HG03432 (cell line): ENCODE results near the gene RPL12.
A peak's percentile ranks its signal among the peaks of the same experiment; 100 is the strongest.

Experiments
- ATAC-seq: cut with Tn5 transposase; IDR thresholded peaks from one replicate; pipeline ENCODE4 v1.9.1; 2021; ENCODE audit warnings: mild to moderate bottlenecking, moderate library complexity; ENCODE audit not compliant: unreplicated experiment

RPL12 gene

DNA sequence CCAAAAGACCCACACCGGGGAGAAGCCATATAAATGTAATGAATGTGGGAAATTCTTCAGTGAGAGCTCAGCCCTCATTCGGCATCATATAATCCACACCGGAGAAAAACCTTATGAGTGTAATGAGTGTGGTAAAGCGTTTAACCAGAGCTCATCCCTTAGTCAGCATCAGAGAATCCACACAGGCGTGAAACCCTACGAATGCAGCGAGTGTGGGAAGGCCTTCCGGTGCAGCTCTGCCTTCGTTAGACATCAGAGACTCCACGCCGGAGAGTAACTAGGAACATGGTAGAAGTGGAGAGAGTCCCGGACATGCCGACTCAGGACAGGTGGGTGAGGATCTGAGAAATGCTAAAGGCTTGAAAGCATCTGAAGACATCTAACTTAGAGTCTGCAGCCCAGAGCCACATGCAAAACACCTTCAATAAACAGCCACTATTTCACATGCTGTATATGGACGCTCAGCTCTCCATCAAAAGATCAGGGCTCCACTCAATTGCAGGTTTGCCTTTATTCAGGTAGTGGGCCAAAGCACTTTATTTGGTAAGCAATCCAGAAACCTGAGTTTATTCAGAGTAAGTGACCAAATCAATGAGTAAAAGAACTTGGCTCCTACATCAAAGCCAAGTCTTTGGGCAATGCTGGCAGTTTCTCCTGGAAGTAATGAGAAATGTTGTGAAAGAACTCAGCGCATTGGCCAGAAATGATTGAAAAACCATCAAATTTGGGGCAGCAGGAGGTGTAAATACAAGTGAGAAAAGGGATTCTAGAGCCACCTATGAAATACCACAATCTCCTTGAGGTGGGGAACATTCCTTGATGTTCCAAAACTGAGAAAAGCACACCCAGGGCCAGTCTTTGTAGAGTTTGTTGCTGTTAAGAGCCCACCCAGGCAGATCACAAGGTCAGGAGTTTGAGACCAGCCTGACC, 6.0 kb downstream of the RPL12 start:
- no peak for ATAC-seq

DNA sequence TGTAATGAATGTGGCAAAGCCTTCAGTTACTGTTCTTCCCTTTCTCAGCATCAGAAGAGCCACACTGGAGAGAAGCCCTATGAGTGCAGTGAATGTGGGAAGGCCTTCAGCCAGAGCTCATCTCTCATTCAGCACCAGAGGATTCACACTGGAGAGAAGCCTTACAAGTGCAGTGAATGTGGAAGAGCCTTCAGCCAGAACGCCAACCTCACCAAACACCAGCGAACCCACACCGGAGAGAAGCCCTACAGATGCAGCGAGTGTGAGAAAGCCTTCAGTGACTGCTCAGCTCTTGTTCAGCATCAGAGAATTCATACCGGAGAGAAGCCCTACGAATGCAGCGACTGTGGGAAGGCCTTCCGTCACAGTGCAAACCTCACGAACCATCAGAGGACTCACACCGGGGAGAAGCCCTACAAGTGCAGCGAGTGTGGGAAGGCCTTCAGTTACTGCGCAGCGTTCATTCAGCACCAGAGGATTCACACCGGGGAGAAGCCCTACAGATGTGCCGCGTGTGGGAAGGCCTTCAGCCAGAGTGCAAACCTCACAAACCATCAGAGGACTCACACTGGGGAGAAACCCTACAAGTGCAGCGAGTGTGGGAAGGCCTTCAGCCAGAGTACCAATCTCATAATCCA, 6.8 kb downstream of the RPL12 start:
- ATAC-seq: no peak

DNA sequence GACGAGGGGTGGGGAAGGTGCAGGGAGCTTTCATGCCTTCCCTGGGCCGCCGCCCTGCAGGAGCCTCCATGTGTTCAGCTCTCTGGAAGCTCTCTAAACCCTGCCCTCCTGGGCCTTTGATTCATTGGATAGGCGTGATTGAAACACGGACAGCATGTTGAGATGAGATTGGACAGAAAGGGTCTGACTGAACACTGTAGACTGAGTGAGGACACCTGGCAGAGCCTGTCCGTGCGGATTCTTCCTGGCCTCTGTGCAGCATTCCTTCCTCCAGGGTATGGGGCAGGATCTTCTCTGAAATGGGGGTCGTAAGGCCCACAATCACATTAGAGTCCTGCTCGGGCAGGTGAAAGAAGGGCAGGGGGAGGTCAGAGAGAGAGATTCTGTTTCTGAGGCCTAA, 12.8 kb downstream of the RPL12 start:
- ATAC-seq: no peak

DNA sequence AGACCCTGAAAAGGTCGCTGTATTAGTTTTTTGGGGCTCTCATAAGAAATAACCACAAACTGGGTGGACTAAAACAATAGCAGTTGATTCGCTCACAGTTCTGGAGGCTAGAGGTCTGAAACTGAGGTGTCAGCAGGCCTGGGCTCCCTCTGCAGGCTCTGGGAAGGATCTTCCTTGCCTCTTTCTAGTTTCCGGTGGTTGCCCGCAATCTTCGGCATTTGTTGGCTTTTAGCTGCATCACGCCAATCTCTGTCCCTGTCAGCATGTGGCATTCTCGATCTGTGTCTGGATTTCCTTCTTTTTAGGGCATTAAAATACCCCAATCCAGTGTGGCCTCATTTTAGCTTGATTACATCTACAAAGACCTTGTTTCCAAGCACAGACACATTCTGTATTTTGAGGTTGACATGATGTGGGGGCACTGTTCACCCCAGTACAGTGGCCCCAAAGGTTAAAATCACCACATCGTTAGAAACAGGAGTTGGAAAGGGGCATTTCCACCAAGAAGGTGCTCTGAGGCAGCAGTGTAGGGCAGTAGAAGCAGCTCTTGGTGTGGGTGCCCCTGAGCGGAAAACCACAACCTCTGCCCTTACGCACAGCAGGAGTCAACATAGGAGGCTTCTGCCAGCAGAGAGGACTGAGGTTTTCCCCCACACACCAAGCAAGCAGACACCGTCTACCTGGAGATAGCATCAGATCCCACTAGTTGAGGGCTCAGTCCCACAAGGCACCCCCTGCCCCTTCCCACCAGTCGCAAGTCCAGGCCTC, 13.5 kb downstream of the RPL12 start:
- ATAC-seq: no peak

DNA sequence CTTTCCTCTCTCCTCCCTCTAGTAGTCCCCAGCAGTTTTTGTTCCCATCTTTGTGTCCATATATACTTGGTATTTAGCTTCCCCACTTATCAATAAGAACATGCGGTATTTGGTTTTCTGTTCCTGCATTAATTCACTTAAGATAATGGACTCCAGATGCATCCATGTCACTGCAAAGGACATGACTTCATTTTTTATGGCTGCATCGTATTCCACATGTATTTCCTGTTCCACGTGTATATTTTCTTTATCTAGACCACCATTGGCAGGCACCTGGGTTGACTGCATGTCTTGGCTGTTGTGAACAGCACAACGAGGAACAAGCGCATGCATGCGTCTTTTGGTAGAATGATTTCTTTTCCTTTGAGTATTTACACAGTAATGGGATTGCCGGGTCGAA, 20.8 kb downstream of the RPL12 start:
- no peak for ATAC-seq

DNA sequence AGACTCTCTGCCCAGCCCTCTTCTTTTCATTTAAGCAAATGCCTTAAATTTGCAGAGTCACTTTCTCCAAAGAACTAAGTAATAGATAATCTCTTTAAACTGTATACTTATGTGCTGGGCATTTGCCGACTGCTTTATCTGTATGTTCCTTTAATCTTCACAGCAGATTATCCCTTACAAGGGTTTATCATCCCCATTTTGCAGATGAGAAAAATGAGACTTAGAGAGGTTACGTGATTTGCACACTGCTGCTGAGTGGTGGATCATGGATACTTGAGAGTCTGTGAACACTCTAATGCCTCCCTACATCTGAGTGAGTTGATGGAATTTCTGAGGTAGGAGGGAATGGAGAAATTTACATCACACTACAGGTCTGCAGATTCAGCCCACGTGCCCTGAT, 22.9 kb downstream of the RPL12 start:
- no peak for ATAC-seq

DNA sequence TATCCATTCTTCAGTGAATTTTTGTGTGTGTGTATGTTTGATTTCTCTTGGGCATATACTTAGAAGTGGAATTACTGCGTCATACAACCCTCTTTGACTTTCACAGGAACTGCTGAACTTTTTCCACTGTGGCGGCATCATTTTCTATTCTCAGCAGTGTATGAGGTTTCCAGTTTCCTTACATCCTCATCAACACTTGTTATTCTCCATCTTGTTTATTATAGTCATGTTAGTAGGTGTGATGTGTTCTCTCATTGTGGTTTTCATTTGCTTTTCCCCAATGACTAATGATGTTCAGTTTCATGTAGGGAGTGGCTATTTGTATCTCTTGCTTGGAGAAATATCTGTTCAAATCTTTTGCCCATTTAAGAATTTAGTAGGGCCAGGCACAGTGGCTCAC, 24.4 kb downstream of the RPL12 start:
- no peak for ATAC-seq

DNA sequence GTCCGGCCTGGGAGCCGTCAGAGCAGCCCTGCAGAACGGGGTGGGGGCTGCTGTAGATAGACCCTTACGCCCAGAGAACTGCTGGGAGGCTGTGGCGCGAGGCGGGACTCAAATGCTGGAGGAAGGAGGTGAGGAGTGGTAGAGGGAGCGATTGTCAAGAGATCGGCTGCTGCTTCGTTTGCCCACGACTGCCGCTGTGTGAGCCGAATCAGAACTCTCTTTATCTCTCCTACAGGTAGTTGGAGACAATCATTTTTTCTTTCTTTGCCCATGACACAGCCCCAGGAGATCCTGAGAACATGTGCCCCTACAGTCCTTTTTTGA, 26.6 kb downstream of the RPL12 start:
- ATAC-seq: peak; percentile 28

DNA sequence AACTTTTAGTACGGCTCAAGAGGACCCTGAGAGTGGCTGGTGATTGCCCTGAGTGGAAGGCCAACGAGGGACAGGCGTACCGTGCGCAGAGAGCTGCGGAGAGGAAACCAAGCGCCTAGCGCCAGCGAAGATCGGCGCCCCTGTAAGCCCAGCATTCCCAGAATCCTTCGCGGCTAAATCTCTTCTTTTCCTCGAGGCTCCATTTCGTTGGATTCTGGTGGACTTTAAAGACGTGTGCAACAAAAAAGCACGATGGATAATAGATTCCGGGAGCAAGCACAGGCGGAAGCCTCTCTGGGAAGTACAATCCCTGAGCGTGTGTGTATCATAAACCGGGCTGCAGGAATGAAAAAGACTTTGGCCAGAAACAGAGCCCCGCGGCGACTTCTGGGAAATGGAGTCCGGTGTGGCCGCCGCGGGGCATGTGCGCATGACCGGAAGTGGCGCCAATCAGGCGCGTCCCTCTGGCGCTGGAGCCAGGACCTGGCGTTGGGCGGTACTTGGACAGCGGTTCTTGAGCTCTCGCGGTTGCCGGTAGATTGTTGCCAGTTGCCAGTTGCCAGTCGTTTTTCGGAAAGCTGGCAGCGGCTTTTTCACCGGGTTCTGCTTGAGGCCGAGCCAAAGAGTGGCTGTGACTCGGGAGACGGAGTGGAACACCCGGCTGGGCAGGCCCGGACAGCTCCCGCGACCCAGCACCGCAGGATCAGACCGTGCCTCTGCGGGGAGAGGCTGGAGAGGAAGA, 27.1 kb downstream of the RPL12 start, which contains the start of gene ZNF79:
TSS of gene ZNF79 (plus strand) at position 449 of the 742 bp plus-strand sequence. CDS start 406 bp downstream, outside the sequence.
- peak; percentile 89 for ATAC-seq

DNA sequence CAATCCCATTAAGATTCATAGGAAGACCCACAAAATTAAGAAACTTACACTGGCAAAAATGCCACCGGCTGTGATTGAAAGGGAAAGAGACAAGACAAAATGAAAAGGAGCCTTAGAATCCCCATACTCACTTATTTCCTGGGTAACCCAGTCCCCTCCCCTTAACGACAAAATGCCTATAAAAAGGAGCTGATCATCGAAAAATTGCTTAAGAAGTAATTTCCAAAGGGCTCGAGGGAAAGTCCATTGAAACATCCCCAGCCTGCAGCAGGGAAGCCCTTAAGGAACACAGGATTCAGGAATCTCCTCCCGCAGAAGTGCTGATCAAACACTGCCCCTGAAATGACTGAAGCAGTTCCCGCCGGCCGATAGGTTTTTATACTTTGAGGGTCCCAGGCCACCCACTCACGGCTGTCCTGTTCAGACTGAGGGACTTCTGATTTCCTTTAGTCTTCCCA, 27.7 kb downstream of the RPL12 start:
- no peak for ATAC-seq

DNA sequence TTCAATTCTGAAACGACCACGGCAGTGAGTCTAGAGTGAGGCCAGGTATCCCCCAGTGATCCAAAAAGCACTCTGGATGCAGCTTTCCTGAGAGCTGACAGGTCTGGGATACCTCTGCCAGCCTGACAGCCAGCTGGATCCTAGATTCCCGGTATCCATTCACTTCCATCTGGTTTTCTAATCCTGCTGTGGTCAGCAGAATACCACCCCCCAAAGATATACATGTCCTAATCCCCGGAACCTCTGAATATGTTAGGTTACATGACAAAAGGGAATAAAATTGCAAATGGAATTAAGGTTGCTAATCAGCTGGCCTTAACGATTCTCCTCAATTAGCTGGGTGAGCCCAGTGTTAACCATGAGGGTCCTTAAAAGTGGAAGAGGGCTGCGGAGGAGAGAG, 28.4 kb downstream of the RPL12 start:
- no peak for ATAC-seq

DNA sequence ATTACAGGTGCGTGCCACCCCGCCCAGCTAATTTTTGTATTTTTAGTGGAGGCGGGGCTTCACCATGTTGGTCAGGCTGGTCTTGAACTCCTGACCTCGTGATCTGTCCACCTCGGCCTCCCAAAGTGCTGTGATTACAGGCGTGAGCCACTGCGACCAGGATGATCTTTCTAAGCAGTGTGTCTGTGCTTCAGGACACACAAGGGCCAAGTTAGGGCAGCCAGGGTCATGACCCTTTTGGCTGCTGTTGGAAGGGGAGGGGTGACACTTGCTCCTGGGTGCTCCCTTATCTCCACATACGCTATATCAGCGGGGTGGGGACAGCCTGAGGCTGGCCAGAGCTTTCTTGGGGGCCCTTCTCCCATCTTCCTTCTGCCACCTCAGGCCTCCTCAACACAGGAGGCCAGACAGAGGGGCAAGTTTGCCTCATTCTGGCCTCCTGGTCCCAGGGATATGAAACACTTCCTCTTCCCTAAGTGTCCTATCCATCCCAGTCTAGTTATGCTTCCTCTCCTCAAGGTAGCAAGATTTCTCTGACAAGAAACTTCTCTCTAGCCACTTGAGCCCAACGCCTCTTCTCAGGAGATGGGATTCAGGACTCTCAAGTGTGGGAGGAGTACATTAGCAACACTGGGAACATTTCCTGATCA, 28.9 kb downstream of the RPL12 start:
- no peak for ATAC-seq

DNA sequence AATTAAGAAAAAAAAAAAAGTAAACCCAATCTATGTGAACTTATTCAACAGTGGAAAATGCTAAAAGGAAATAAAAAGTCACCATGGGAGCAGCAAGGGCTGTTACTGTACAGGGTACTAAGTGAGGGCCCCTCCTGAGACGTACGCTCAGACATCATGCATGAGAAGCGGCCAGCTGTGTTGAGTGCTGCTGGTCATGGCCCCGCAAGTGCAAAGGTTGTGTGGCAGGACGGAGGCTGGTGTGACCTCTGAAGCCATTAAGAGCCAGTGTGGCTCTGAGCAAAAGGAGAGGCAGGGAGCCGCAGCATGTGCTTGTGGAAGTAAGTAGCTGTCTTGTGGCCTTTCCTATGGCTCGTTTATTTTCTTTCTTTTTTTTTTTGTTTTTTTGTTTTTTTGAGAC, 30.1 kb downstream of the RPL12 start:
- no peak for ATAC-seq

DNA sequence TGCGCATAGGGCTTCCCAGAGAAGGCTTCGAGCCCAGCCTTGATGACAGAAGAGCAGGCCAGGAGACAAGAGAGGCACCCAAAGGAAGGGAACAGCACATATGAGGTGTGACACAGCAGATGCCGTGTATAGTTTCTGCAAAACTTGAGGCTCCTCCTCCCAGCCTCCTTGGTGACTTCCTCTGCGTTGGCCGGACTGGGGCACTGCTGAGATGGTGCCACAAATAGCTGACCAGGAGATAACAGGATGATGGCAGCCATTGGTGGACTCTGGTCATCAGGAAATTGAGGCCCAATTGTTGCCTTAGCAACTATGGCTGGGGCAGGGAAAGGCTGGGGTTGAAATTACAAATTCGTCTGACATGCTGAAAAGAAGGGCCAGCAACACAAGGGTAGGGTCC, 31.9 kb downstream of the RPL12 start:
- no peak for ATAC-seq

DNA sequence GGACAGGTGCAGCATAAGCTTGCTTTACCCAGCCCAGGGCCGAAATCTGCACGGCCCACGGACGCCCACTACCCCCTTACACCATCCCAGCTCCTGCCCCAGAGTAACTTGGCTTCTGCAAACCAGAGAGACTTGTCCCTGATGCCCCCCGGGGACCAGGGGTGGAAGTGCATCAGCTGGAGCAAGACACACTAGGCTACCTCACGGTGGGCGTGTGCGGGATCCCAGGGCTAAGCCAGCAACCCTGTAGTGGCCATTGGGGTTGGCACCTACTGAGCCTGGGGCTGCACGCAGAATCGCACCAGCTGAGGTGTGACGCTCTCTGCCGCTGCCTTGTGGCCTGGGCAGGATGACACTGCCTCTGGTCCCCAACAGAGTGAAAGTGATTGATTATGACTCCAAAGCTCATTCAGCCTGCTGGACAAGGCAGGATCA, 33.2 kb downstream of the RPL12 start:
- no peak for ATAC-seq

DNA sequence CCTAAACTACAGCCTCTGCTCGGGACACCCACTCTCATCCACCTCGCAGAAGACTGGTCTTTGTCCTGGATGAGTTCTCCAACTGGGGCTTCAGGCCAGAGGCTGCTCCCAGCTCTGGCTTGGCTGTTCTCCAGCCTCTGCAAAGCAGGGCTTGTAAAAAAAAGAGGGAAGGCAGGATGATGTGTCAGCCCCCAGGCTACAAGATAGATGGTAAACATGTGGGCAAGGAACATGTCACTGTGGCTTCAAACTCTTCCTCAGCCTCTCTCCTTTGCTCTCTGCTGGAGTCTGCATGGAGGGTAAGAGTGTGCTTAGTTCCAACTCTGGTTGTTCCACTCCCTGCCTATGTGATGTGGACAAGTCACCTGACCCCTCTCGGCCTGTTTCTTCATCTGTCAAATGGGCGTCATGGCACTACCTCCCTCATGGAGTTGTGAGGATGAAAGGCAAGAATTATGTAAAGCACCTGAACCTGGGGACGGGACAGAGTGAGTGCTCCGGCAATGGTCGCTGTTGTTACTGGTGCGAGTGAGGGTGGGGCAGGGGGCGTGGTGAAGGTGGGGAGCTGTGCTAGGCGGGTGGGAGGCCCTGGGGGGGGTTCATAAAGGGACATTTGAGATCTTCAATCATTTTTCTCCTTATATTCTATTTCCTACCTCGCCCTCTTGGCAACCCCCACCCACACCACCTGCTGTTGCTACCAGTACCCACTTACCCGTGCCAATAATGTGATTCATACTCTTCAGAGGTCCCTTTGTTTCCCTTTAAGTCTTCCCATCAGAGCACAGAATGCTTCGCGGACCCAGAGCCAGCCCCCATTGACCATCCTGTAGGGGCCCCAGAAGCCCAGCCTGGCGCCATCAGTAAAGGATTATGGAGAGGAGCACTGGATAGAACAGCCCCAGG, 33.8 kb downstream of the RPL12 start:
- ATAC-seq: no peak

DNA sequence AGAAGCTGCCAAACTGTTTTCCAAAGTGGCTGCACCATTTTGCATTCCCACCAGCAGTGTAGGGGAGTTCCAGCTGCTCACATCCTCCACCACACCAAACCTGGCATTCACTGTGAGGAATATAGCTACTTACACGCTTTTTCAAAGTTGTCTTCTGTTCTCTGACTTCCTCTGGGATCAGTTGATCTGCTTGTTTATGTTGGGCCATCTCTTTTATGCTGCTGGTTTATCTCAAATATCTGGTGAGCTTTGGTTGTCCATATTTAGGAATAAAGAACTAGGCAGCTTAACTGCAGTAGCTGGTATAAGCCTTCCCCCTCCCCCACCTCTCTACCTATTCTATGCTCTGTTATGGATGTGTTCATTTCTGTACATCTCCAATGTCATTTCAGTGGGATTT, 35.5 kb downstream of the RPL12 start:
- ATAC-seq: no peak

DNA sequence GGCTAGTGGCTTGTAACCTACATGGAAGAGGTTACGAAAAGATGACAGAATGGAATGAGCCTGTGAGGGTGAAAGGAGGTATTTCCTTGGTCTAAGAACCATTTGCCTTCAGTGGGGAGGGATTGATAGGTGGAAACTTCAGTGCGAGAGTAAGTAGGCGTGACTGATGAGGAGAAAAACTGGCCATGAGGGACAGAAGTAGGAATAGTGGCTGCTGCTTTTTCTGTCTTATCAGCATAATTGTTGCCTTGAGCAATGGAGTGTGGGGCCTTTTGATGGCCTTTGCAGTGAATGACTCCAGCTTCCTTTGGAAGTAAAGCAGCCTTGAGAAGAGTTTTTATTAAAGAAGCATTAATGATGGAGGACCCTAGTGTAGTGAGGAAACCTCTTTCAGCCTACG, 36.1 kb downstream of the RPL12 start:
- no peak for ATAC-seq

DNA sequence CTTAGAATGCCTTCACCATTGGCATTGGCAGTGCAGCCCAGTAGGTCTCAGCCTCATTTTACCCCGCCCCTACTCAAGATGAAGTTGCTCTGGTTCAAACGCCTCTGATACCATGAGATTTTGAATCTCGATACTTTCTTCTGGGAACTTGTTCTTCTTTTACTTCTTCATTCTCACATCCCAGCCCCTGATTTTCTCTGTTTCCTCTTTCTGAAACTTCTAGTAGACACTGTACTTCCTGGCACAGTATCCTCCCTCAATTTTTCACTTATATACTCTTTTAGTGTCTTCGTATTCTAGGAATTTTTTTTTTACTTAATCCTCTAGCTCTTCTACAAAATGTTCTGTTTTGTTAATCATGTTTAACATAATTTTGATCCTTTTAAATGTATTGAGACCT, 40.1 kb downstream of the RPL12 start:
- ATAC-seq: no peak
